ENCODE data around the gene TASP1.

TASP1 gene

GRCh38 chr20:13517831-13518230, 120.9 kb downstream of the TASP1 start:
- Histone ChIP-seq H3K36me3 (ENCODE audit: low read length) (no peaks in the 10 kb centered on the region), H3K9me3 (ENCODE audit: insufficient read depth, low read length) (no peaks in the 10 kb centered on the region), H3K9me2 (replicated peaks; ENCODE audit: insufficient read depth, low read length) (no peaks in the 10 kb centered on the region), H3K4me3 (ENCODE audit: insufficient read depth, low read length, poor library complexity, severe bottlenecking) (no peak overlapping the region), H3K9ac (ENCODE audit: low read length) (no peak overlapping the region), H3K27me3 (ENCODE audit: low read length) (no peaks in the 10 kb centered on the region), H3K79me2 (ENCODE audit: insufficient read depth, low read length) (no peaks in the 10 kb centered on the region), H4K20me1 (ENCODE audit: low read depth, low read length) (no peaks in the 10 kb centered on the region), H2AFZ (ENCODE audit: low read depth, low read length, severe bottlenecking) (no peak overlapping the region), H3K27ac (ENCODE audit: low read depth, low read length) (no peak overlapping the region), H3F3A (ENCODE audit: insufficient read depth) (no peaks in the 10 kb centered on the region), H3K4me2 (ENCODE audit: low read depth, low read length, poor library complexity, severe bottlenecking) (no peak overlapping the region)
- TF ChIP-seq CTCF (IDR thresholded peaks at IDR 0.05; ENCODE audit: insufficient read depth, low read length, poor library complexity, severe bottlenecking) (no peak), EZH2phosphoT487 (conservative IDR thresholded peaks at IDR 0.05; ENCODE audit: low read length) (no peak)

GRCh38 chr20:13515796-13516558, 122.8 kb downstream of the TASP1 start:
- Histone ChIP-seq H3K4me2 (ENCODE audit: low read depth, low read length, poor library complexity, severe bottlenecking) (no peak overlapping the region), H2AFZ (ENCODE audit: low read depth, low read length, severe bottlenecking) (no peak overlapping the region), H3K27me3 (ENCODE audit: low read length) (no peaks in the 10 kb centered on the region), H3K79me2 (ENCODE audit: insufficient read depth, low read length) (no peaks in the 10 kb centered on the region), H3F3A (ENCODE audit: insufficient read depth) (no peaks in the 10 kb centered on the region), H3K27ac (ENCODE audit: low read depth, low read length) (no peak overlapping the region), H3K4me3 (ENCODE audit: insufficient read depth, low read length, poor library complexity, severe bottlenecking) (no peak overlapping the region), H3K9me3 (ENCODE audit: insufficient read depth, low read length) (no peaks in the 10 kb centered on the region), H3K9ac (ENCODE audit: low read length) (no peak overlapping the region), H4K20me1 (ENCODE audit: low read depth, low read length) (no peaks in the 10 kb centered on the region), H3K9me2 (replicated peaks; ENCODE audit: insufficient read depth, low read length) (no peaks in the 10 kb centered on the region), H3K36me3 (ENCODE audit: low read length) (no peaks in the 10 kb centered on the region)
- no peak for TF ChIP-seq CTCF (IDR thresholded peaks at IDR 0.05; ENCODE audit: insufficient read depth, low read length, poor library complexity, severe bottlenecking)
- no peak for TF ChIP-seq EZH2phosphoT487 (conservative IDR thresholded peaks at IDR 0.05; ENCODE audit: low read length)

- Histone ChIP-seq H3K4me3 (ENCODE audit: insufficient read depth, low read length, poor library complexity, severe bottlenecking) (no peak overlapping the region), H3K79me2 (ENCODE audit: insufficient read depth, low read length) (no peaks in the 10 kb centered on the region), H3K27me3 (ENCODE audit: low read length) (no peaks in the 10 kb centered on the region), H3K9me2 (replicated peaks; ENCODE audit: insufficient read depth, low read length) (no peaks in the 10 kb centered on the region), H3K9me3 (ENCODE audit: insufficient read depth, low read length) (no peaks in the 10 kb centered on the region), H3K27ac (ENCODE audit: low read depth, low read length) (no peak overlapping the region), H3K9ac (ENCODE audit: low read length) (no peak overlapping the region), H2AFZ (ENCODE audit: low read depth, low read length, severe bottlenecking) (no peak overlapping the region), H4K20me1 (ENCODE audit: low read depth, low read length) (no peaks in the 10 kb centered on the region), H3F3A (ENCODE audit: insufficient read depth) (no peaks in the 10 kb centered on the region), H3K4me2 (ENCODE audit: low read depth, low read length, poor library complexity, severe bottlenecking) (no peak overlapping the region), H3K36me3 (ENCODE audit: low read length) (no peaks in the 10 kb centered on the region)
- TF ChIP-seq EZH2phosphoT487 (conservative IDR thresholded peaks at IDR 0.05; ENCODE audit: low read length) (no peak), CTCF (IDR thresholded peaks at IDR 0.05; ENCODE audit: insufficient read depth, low read length, poor library complexity, severe bottlenecking) (no peak)
These were observed 123.4 kb downstream of the TASP1 start for GRCh38 chr20:13515291-13515690.
